Measurements from ENCODE around the gene MYO6. TPM values are rescaled to one million over a fixed set of nuclear protein-coding genes. Genes with fewer than 3 reads are reported as not detected.
"Not testable (repeated sequence)": the region's sequence is repeated elsewhere in the genome, so short reads cannot be mapped to it uniquely, and the experiment has no call there.

MYO6 gene
- total RNA-seq, 6 experiments from 2014 or later, result 16.0 to 28.3 (median 18.3) TPM

DNA sequence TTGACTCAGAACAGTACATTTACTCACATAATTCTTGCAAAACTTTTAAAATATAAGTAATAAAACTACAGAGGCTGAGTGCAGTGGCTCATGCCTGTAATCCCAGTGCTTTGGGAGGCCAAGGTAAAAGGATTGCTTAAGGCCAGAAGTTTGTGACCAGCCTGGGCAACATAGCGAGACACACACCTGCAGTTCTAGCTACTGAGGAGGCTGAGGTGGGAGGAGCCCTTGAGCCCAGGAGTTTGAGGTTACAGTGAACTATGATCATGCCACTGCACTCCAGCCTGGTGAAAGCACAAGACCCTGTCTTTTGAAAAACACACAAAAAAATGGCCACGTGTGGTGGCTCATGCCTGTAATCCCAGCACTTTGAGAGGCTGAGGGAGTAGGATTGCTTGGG lies 21.8 kb upstream of the MYO6 start:
- DNase-seq (no peak), ATAC-seq (no peak)
- Histone ChIP-seq H3K4me3 (no peak overlapping the region), H3K9me3 (no peaks in the 10 kb centered on the region), H3K4me1 (no peaks in the 10 kb centered on the region), H3K27ac (no peak overlapping the region), H3K27me3 (no peaks in the 10 kb centered on the region), H3K36me3 (no peaks in the 10 kb centered on the region)
- TF ChIP-seq, protein P1, sequence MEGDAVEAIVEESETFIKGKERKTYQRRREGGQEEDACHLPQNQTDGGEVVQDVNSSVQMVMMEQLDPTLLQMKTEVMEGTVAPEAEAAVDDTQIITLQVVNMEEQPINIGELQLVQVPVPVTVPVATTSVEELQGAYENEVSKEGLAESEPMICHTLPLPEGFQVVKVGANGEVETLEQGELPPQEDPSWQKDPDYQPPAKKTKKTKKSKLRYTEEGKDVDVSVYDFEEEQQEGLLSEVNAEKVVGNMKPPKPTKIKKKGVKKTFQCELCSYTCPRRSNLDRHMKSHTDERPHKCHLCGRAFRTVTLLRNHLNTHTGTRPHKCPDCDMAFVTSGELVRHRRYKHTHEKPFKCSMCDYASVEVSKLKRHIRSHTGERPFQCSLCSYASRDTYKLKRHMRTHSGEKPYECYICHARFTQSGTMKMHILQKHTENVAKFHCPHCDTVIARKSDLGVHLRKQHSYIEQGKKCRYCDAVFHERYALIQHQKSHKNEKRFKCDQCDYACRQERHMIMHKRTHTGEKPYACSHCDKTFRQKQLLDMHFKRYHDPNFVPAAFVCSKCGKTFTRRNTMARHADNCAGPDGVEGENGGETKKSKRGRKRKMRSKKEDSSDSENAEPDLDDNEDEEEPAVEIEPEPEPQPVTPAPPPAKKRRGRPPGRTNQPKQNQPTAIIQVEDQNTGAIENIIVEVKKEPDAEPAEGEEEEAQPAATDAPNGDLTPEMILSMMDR (IDR thresholded peaks at IDR 0.05), result no peak
- TF ChIP-seq POLR2A (IDR thresholded peaks at IDR 0.05), result no peak
- intact Hi-C loops (cut with DNase I), result no loop called here
- WGBS (ENCODE audit: insufficient coverage, low coverage, low lambda C conversion rate, missing lambda C conversion rate), result 76% methylated on average over 2 of the region's 2 CpGs

DNA sequence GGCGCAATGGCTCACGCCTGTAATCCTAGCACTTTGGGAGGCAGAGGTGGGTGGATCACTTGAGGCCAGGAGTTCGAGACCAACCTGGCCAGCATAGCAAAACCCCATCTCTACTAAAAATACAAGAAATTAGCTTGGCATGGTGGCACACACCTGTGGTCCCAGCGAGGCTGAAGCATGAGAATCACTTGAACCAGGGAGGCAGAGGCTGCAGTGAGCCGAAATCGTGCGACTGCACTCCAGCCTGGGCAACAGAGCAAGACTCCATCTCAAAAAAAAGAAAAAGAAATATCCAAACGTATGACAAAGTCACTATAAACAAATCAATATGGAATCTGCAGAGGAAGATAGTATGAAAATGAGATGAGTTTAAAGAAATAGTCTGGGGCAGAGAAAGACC lies 18.0 kb upstream of the MYO6 start:
- H3K36me3 ChIP-seq; H3K27ac ChIP-seq; H3K27me3 ChIP-seq; intact Hi-C loops (cut with DNase I); ATAC-seq; H3K4me3 ChIP-seq; H3K9me3 ChIP-seq; H3K4me1 ChIP-seq; DNase-seq: not testable (repeated sequence)
- WGBS (ENCODE audit: insufficient coverage, low coverage, low lambda C conversion rate, missing lambda C conversion rate), result 67% methylated on average over 5 of the region's 8 CpGs

DNA sequence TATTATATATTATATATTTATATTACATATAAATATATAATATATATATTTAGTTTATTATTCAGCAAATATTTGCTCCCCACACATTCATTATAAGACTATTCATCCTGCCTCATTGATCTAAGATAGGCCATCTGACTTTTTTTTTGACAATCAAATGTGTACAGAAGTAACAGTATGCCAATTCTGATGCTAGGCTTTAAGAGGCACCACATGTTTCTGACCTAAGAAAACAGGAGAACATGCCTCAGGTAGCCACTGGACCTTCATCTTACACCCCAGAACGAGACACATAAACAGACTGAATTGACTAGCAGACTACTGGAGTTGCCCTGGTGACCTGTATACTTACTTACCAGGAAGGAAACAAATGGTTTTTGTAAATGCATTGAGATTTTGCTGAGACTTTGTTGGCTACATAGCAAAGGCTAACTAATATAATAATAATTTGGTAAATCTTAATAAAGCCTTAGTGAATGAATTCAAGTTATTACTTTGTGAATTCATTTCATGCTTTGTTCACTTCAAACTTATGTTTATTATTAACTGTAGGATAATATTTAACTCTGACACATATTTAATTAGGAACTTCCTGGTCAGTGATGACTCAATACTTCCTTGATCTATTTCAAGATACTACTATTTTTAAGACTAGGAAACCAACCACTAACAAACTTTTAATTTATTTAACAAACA lies 13.4 kb upstream of the MYO6 start:
- peaks cover 0 to 4% (median 0%) of the 10 kb centered on the region in 4 donors for H3K4me1 ChIP-seq
- peak overlapping the region in 2 of 3 donors; percentile 6 to 41 for H3K27ac ChIP-seq
- no peaks in the 10 kb centered on the region for H3K27me3 ChIP-seq
- H3K9me3 ChIP-seq, result no peaks in the 10 kb centered on the region
- ATAC-seq (peak; percentile 27 to 92 (median 54)), DNase-seq (no peak)
- no peaks in the 10 kb centered on the region for H3K36me3 ChIP-seq
- intact Hi-C loops (cut with DNase I), result no loop called here
- TF ChIP-seq, protein P1 (IDR thresholded peaks at IDR 0.05), result no peak
- no peak for TF ChIP-seq POLR2A (IDR thresholded peaks at IDR 0.05)
- H3K4me3 ChIP-seq, result no peak overlapping the region
- 18% methylated on average over 1 of the region's 1 CpG for WGBS (ENCODE audit: insufficient coverage, low coverage, low lambda C conversion rate, missing lambda C conversion rate)

DNA sequence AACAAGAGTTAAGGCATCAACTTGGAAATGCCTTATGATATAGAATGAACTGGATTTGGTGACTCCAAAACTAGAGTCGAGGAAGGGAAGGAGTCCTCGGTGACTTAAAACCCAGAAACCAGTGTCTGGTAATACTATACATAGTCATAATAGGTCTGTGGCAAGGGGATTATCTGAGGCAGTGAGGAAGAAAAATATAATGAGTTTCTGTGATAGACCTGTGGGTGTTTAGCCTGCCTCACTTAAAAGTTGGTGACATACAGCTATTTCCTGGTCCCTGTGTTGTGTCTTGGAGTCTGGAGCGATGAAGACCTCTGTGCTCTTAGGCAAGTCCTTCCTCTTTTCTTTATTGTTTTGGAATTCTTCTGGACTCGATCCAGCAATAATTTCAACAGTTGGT lies 5.1 kb upstream of the MYO6 start:
- no peaks in the 10 kb centered on the region for H3K27me3 ChIP-seq
- intact Hi-C loops (cut with DNase I), result no loop called here
- H3K27ac ChIP-seq, result no peak overlapping the region
- ATAC-seq (no peak), DNase-seq (no peak)
- H3K9me3 ChIP-seq, result no peaks in the 10 kb centered on the region
- H3K4me1 ChIP-seq, result no peaks in the 10 kb centered on the region
- no peak overlapping the region for H3K4me3 ChIP-seq
- TF ChIP-seq, protein P1 (IDR thresholded peaks at IDR 0.05), result no peak
- no peaks in the 10 kb centered on the region for H3K36me3 ChIP-seq
- whole genome bisulfite sequencing (ENCODE audit: insufficient coverage, low coverage, low lambda C conversion rate, missing lambda C conversion rate), result 74% methylated on average over 4 of the region's 4 CpGs

DNA sequence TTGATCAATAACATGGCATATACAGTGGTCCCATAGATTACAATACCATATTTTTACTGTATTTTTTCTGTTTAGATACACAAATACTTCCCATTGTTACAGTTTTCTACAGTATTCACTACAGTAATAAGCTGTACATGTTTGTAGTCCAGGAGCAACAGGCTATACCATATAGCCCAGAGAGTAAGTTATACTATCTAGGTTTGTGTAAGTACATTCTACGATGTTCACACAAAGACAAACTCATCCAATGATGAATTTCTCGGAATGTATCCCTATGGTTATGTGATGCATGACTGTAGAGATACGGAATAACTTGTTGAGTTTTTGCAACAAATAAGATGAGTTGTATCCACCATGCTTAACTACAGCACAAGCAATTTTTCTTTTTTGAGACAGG lies 3.6 kb upstream of the MYO6 start:
- no peaks in the 10 kb centered on the region for H3K4me1 ChIP-seq
- no peak for ATAC-seq
- H3K9me3 ChIP-seq, result no peaks in the 10 kb centered on the region
- no peak for TF ChIP-seq POLR2A (IDR thresholded peaks at IDR 0.05)
- TF ChIP-seq, protein P1 (IDR thresholded peaks at IDR 0.05), result no peak
- whole genome bisulfite sequencing (ENCODE audit: insufficient coverage, low coverage, low lambda C conversion rate, missing lambda C conversion rate), result 79% methylated on average over 3 of the region's 3 CpGs
- intact Hi-C loops (cut with DNase I), result no loop called here
- no peak overlapping the region for H3K27ac ChIP-seq
- DNase-seq, result no peak
- H3K27me3 ChIP-seq, result no peaks in the 10 kb centered on the region
- no peaks in the 10 kb centered on the region for H3K36me3 ChIP-seq
- H3K4me3 ChIP-seq, result no peak overlapping the region

Data from right lobe of liver (tissue), 6 donors.